Keratinocyte (primary cell): ENCODE results near the gene RALY. TPM values are rescaled to one million over a fixed set of nuclear protein-coding genes. Genes with fewer than 3 reads are reported as not detected.

ENCODE experiments used
- DNase-seq: peaks from one replicate; pipeline ENCODE4 v3.0.0-alpha.2; 2011; ENCODE audit warnings: low read depth, missing footprints, low spot score
- FAIRE-seq: peaks from 2 replicates; lab custom pipeline; 2011; peaks lifted over from hg19 to GRCh38; lab: Jason Lieb, UNC
- H2AFZ ChIP-seq: 2 replicates; pipeline ENCODE4 v1.6.0; 2012; ENCODE audit warnings: low read length, control low read depth, inconsistent platforms; ENCODE audit not compliant: control insufficient read depth
- H3K27ac ChIP-seq: 2 replicates; pipeline ENCODE4 v1.5.1; 2011; ENCODE audit warnings: low read length; ENCODE audit not compliant: control insufficient read depth, insufficient read depth
- H3K27me3 ChIP-seq: 3 replicates; pipeline ENCODE4 v1.6.0; 2011; ENCODE audit warnings: low read length; ENCODE audit not compliant: control insufficient read depth, insufficient read depth; ENCODE audit errors: extremely low read depth
- H3K36me3 ChIP-seq, 2 experiments: 2 replicates in 1 of 2; 3 replicates in 1 of 2; pipeline ENCODE4 v1.5.1; 2011; ENCODE audit warnings: low read length in 2 of 2, mild to moderate bottlenecking in 1 of 2; ENCODE audit not compliant: control insufficient read depth in 2 of 2, insufficient read depth in 2 of 2; ENCODE audit errors: extremely low read depth in 1 of 2
- H3K4me1 ChIP-seq: 3 replicates; pipeline ENCODE4 v1.5.1; 2011; ENCODE audit warnings: low read length; ENCODE audit not compliant: control insufficient read depth, insufficient read depth; ENCODE audit errors: extremely low read depth
- H3K4me2 ChIP-seq: 3 replicates; pipeline ENCODE4 v1.6.0; 2011; ENCODE audit warnings: low read depth, low read length; ENCODE audit not compliant: control insufficient read depth, insufficient read depth; ENCODE audit errors: extremely low read depth
- H3K4me3 ChIP-seq, 3 experiments: fragments of 200-600 bp in 1 of 3; sonication (generic) in 1 of 3; 2 replicates in 2 of 3; 3 replicates in 1 of 3; pipeline ENCODE4 v1.5.1; 2011 to 2016; ENCODE audit warnings: low read length in 3 of 3, mild to moderate bottlenecking in 3 of 3, control low read depth in 2 of 3, inconsistent platforms in 1 of 3, low read depth in 1 of 3, mixed read lengths in 1 of 3, mixed run types in 1 of 3, moderate library complexity in 1 of 3; ENCODE audit not compliant: control insufficient read depth in 2 of 3, insufficient read depth in 2 of 3; ENCODE audit errors: extremely low read depth in 1 of 3
- H3K79me2 ChIP-seq: 2 replicates; pipeline ENCODE4 v1.6.0; 2012; ENCODE audit warnings: low read length; ENCODE audit not compliant: control insufficient read depth, insufficient read depth
- H3K9ac ChIP-seq: 3 replicates; pipeline ENCODE4 v1.6.0; 2011; ENCODE audit warnings: low read length; ENCODE audit not compliant: control insufficient read depth, insufficient read depth; ENCODE audit errors: extremely low read depth
- H3K9me1 ChIP-seq: 3 replicates; pipeline ENCODE4 v1.6.0; 2011; ENCODE audit warnings: low read length; ENCODE audit not compliant: control insufficient read depth, insufficient read depth; ENCODE audit errors: extremely low read depth
- H3K9me3 ChIP-seq: 2 replicates; pipeline ENCODE4 v1.5.1; 2012; ENCODE audit warnings: low read depth, low read length; ENCODE audit not compliant: control insufficient read depth
- H4K20me1 ChIP-seq: 3 replicates; pipeline ENCODE4 v1.6.0; 2011; ENCODE audit warnings: low read length; ENCODE audit not compliant: control insufficient read depth, insufficient read depth; ENCODE audit errors: extremely low read depth
- CTCF ChIP-seq, 3 experiments: IDR thresholded peaks in 1 of 3; conservative IDR thresholded peaks in 1 of 3; optimal IDR thresholded peaks in 1 of 3; 2 replicates in 2 of 3; 3 replicates in 1 of 3; pipeline versions ENCODE3 to v1.5.1; 2011; ENCODE audit warnings: low read length in 3 of 3, mild to moderate bottlenecking in 3 of 3, moderate library complexity in 2 of 3, control low read depth in 1 of 3, inconsistent platforms in 1 of 3; ENCODE audit not compliant: insufficient read depth in 2 of 3; ENCODE audit errors: extremely low read depth in 1 of 3
- EZH2 ChIP-seq: IDR thresholded peaks from one replicate; pipeline ENCODE4 v1.6.1; 2012; ENCODE audit warnings: inconsistent platforms, mild to moderate bottlenecking, low read length, moderate library complexity
- dilution Hi-C: fragments of 300-500 bp; cut with MboI; formaldehyde crosslinking; loops from one replicate; pipeline ENCODE4 v1.7.0; 2020; ENCODE audit warnings: low sequenced_read_pairs; ENCODE audit not compliant: extremely low pct_ligation_motif_present
- polyA plus RNA-seq, 5 experiments: library from polyadenylated mRNA; depleted of rRNA in 3 of 5; stranded (reverse) in 3 of 5; stranded (forward) in 1 of 5; unstranded in 1 of 5; fragments of >200 nt; gene quantifications; 1 replicate in 1 of 5; 2 replicates in 3 of 5; 3 replicates in 1 of 5; pipeline versions ENCODE4 v1.2.1 to v1.2.3, GENCODE V29; 2011 to 2012; ENCODE audit warnings: missing spikeins in 2 of 5, low read depth in 1 of 5, low replicate concordance in 1 of 5

The RALY gene
- polyA plus RNA-seq, 1 donor (not counting 4 experiments of a cell fraction or from before 2014, with no cell fraction given), result 118 TPM

GRCh38 chr20:34070859-34071258, 77.1 kb downstream of the RALY start:
- Histone ChIP-seq H3K79me2 (peaks cover 55% of the 10 kb centered on the region), H4K20me1 (peaks cover 3% of the 10 kb centered on the region)
- TF ChIP-seq CTCF (optimal IDR thresholded peaks at IDR 0.05 in 1 of 3, IDR thresholded peaks at IDR 0.05 in 1 of 3, conservative IDR thresholded peaks at IDR 0.05 in 1 of 3; ENCODE audit: extremely low read depth in 1 of 3, insufficient read depth in 2 of 3, low read length in 3 of 3), result no peak
- no peak for TF ChIP-seq EZH2

GRCh38 chr20:34072076-34072475, 78.4 kb downstream of the RALY start:
- H4K20me1 ChIP-seq, result peaks cover 3% of the 10 kb centered on the region
- H3K27me3 ChIP-seq, result no peaks in the 10 kb centered on the region
- no peak overlapping the region for H2AFZ ChIP-seq
- peaks cover 26% of the 10 kb centered on the region for H3K4me1 ChIP-seq
- H3K4me3 ChIP-seq, result no peak overlapping the region
- dilution Hi-C loops, result loop anchor here (25.0 kb wide), 1 partner anchor 135 kb away; no protein-coding TSS in a partner anchor
- H3K79me2 ChIP-seq, result peaks cover 55% of the 10 kb centered on the region
- peaks cover 16 to 25% of the 10 kb centered on the region in 2 experiments for H3K36me3 ChIP-seq
- no peak overlapping the region for H3K27ac ChIP-seq
- no peak for TF ChIP-seq CTCF (optimal IDR thresholded peaks at IDR 0.05 in 1 of 3, IDR thresholded peaks at IDR 0.05 in 1 of 3, conservative IDR thresholded peaks at IDR 0.05 in 1 of 3; ENCODE audit: extremely low read depth in 1 of 3, insufficient read depth in 2 of 3, low read length in 3 of 3)
- no peak for TF ChIP-seq EZH2
- no peak for FAIRE-seq
- H3K9me1 ChIP-seq, result no peaks in the 10 kb centered on the region
- H3K4me2 ChIP-seq, result no peak overlapping the region
- DNase-seq, result no peak
- no peak overlapping the region for H3K9ac ChIP-seq
- no peaks in the 10 kb centered on the region for H3K9me3 ChIP-seq

More at GRCh38 chr20:34070859-34071258, 77.1 kb downstream of the RALY start:
- DNase-seq, result no peak
- Histone ChIP-seq H3K9me3 (no peaks in the 10 kb centered on the region), H3K4me1 (peaks cover 39% of the 10 kb centered on the region), H3K4me2 (no peak overlapping the region), H3K36me3 (peaks cover 12 to 20% of the 10 kb centered on the region in 2 experiments), H2AFZ (no peak overlapping the region), H3K9ac (no peak overlapping the region), H3K27me3 (no peaks in the 10 kb centered on the region), H3K9me1 (no peaks in the 10 kb centered on the region), H3K27ac (no peak overlapping the region), H3K4me3 (no peak overlapping the region)
- peak; percentile 61 for FAIRE-seq
- dilution Hi-C loops, result loop anchor here (25.0 kb wide), 1 partner anchor 134 kb away; no protein-coding TSS in a partner anchor
